Mesothelial cell of epicardium (in vitro differentiated cells): ENCODE data around the gene RALGAPA2. TPM values are rescaled to one million over a fixed set of nuclear protein-coding genes. Genes with fewer than 3 reads are reported as not detected.

Experiments used
- DNase-seq, 2 experiments: peaks; one replicate each; pipeline ENCODE4 v3.0.0; 2021; ENCODE audit warnings: low spot score in 2 of 2; ENCODE audit not compliant: unreplicated experiment in 2 of 2
- H3K27ac Mint-ChIP-seq: 2 replicates; pipeline ENCODE4 v1.8.0; 2021; ENCODE audit warnings: mixed read lengths
- H3K27me3 Mint-ChIP-seq: 2 replicates; pipeline ENCODE4 v1.8.0; 2021; ENCODE audit warnings: low read depth, mixed read lengths
- H3K36me3 Mint-ChIP-seq: 2 replicates; pipeline ENCODE4 v1.8.0; 2021; ENCODE audit warnings: mixed read lengths
- H3K4me1 Mint-ChIP-seq: 2 replicates; pipeline ENCODE4 v1.8.0; 2021; ENCODE audit warnings: mixed read lengths
- H3K4me3 Mint-ChIP-seq: 2 replicates; pipeline ENCODE4 v1.8.0; 2021; ENCODE audit warnings: mild to moderate bottlenecking, moderate library complexity, mixed read lengths
- H3K9me3 Mint-ChIP-seq: 2 replicates; pipeline ENCODE4 v1.8.0; 2021; ENCODE audit warnings: mixed read lengths
- total RNA-seq: library from RNA; stranded (reverse); gene quantifications from 3 replicates; pipeline ENCODE4 v1.2.1, GENCODE V29; 2021
- TF ChIP-seq, protein P1 (sequence below): fragments of 200-600 bp; sonication (generic); IDR thresholded peaks from one replicate; pipeline ENCODE4 v1.5.0; 2021; ENCODE audit warnings: antibody characterized with exemption; ENCODE audit not compliant: unreplicated experiment

Gene RALGAPA2
- total RNA-seq, 1 donor from 2014 or later = 27.5 TPM

DNA sequence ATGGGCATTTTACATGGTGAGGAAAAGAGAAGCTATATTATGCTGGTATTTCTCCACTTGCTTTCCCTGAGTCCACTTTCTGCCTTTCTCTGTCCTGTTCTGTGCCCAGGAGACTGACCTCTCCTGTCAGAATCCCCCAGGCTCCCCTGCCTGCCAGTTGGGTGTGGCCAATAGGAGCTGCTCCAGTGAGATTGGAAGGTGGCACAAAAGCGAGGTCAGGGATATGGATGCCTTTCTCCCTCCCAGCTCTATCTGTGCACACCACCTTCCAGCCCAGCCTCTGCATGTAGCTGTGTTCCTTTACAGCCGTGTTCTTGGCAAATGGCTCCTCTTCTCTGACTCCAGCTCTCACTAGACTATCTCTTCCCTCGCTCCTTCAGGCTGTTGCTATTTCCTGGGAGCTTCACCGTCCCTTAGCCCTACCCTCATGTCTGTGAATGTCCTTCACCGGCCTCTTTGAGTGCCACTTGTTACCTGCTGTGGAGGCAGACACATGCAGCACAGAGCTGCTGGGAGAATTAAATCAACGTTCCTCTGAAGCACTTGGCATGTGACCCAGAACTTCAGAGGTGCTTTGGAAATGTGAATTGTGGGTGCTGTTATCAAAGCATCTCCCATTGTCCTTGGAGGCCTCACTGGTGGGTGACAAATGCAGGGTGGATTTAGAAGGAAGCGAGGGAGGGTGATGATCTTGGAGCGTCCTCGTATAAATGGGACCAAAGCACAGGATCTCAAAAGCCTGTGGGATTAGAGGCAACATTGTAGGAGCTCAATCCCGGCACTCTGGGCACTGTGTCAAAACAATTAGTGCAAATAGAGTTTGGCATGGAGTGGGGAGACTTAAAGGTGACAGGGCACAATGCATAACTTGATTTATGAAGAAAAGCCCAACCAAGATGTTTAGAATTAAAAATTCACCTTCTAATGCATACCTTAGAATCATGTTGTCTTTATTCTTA is 28.9 kb upstream of the RALGAPA2 start:
- Mint-ChIP-seq H3K9me3 (no peaks in the 10 kb centered on the region), H3K27me3 (peaks cover 7% of the 10 kb centered on the region), H3K27ac (no peak overlapping the region), H3K4me3 (no peak overlapping the region), H3K36me3 (no peaks in the 10 kb centered on the region), H3K4me1 (peaks cover 12% of the 10 kb centered on the region)
- TF ChIP-seq, protein P1, sequence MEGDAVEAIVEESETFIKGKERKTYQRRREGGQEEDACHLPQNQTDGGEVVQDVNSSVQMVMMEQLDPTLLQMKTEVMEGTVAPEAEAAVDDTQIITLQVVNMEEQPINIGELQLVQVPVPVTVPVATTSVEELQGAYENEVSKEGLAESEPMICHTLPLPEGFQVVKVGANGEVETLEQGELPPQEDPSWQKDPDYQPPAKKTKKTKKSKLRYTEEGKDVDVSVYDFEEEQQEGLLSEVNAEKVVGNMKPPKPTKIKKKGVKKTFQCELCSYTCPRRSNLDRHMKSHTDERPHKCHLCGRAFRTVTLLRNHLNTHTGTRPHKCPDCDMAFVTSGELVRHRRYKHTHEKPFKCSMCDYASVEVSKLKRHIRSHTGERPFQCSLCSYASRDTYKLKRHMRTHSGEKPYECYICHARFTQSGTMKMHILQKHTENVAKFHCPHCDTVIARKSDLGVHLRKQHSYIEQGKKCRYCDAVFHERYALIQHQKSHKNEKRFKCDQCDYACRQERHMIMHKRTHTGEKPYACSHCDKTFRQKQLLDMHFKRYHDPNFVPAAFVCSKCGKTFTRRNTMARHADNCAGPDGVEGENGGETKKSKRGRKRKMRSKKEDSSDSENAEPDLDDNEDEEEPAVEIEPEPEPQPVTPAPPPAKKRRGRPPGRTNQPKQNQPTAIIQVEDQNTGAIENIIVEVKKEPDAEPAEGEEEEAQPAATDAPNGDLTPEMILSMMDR = no peak
- no peak for DNase-seq

DNA sequence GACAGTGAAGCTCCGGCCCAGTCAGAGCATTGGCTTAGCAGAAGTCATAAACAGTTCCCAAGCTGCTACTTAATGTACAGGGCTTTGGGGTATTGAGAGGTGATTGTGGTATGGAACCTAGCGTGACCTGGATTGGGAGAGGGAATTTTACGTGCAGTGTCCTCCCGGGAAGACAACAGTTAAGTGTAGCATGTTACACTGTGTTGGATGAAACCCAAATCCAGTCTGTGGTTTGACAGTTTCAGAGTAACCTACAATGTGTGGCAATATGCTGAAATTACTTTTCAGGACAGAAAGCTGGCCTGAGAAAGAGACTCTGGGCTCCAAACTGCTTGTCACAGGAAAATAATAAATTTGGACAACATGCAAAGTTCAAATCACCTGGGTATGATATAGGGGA is 28.1 kb upstream of the RALGAPA2 start:
- Mint-ChIP-seq H3K36me3 (no peaks in the 10 kb centered on the region), H3K4me1 (peaks cover 12% of the 10 kb centered on the region), H3K4me3 (no peak overlapping the region), H3K27ac (no peak overlapping the region), H3K9me3 (no peaks in the 10 kb centered on the region), H3K27me3 (peaks cover 7% of the 10 kb centered on the region)
- TF ChIP-seq, protein P1 = no peak
- DNase-seq = no peak

DNA sequence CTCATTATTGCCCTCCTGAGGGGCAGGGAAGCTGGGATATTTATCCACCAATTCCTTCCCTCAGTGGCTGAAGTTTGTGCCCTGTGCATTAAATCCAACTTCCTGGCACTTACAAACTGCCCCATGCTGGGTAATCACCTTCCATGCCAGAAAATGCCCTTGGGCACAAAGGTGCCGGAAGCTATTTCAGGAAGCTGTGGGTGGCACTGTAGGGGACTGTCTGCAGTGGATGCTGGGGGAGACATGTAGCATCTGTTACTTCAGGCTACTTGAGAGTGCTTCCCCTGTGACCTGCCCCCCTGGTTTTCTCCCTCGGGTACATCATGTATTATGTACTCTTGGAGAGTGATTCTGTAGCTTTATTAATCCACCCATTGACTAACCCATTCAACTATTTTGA is 24.7 kb upstream of the RALGAPA2 start:
- DNase-seq = no peak
- no peak overlapping the region for H3K27ac Mint-ChIP-seq
- peaks cover 1% of the 10 kb centered on the region for H3K4me1 Mint-ChIP-seq
- TF ChIP-seq, protein P1 = no peak
- H3K9me3 Mint-ChIP-seq = no peaks in the 10 kb centered on the region
- no peaks in the 10 kb centered on the region for H3K36me3 Mint-ChIP-seq
- no peak overlapping the region for H3K4me3 Mint-ChIP-seq
- H3K27me3 Mint-ChIP-seq = peaks cover 7% of the 10 kb centered on the region

DNA sequence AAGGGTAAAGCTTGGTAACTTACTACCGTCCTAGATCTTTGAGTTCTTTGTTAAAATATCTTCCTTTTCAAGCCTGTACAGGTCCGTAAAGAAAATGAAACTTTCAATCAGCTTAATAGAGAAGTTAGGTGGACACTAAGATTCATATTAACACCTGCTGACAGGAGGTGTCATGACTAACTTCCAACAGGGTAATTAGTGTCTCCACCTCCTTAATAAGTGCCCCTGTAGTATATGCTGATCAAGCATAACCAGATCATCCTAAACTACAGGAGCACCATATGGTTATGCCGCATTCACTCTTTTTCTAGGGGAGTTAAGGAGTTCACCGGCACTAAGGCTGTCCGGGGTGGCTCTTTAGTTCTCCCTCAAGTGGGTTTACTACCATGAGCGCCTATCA is 23.9 kb upstream of the RALGAPA2 start:
- TF ChIP-seq, protein P1 = no peak
- Mint-ChIP-seq H3K36me3 (no peaks in the 10 kb centered on the region), H3K27ac (no peak overlapping the region), H3K4me1 (peaks cover 1% of the 10 kb centered on the region), H3K4me3 (no peak overlapping the region), H3K27me3 (peaks cover 7% of the 10 kb centered on the region), H3K9me3 (no peaks in the 10 kb centered on the region)
- no peak for DNase-seq

DNA sequence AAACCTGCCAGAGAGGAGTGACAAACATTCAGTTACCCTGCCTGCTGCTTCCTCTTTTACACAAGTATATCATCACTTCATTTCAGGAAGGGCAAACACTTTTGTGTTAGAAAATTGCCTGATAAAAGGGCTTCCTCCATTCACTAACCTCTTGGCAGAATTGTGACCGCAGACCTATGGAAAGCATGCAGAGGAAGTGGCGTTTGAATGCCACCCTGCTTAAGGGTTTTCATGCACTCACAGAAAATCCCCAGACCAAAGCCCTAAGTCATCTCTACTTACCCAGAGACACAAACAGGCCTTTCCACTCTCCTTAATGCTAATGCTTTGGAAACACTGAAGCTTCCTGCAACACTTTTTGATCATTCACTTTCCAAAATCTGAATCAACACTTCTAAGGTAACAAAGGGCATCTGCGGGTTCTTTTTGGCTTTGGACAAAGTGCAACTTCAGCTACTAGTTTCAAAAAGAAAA is 22.1 kb upstream of the RALGAPA2 start:
- Mint-ChIP-seq H3K4me1 (no peaks in the 10 kb centered on the region), H3K4me3 (no peak overlapping the region), H3K27ac (no peak overlapping the region), H3K9me3 (no peaks in the 10 kb centered on the region), H3K36me3 (no peaks in the 10 kb centered on the region), H3K27me3 (peaks cover 7% of the 10 kb centered on the region)
- TF ChIP-seq, protein P1 = no peak
- DNase-seq = no peak
